Common myeloid progenitor, CD34-positive (primary cell): ENCODE results near the gene DLGAP5.
A peak's percentile ranks its signal among the peaks of the same experiment; 100 is the strongest.

ENCODE experiments used
- CTCF ChIA-PET: fragments of 350-600 bp; sonication (Branson Sonifier 250); formaldehyde crosslinking; loops from one replicate; lab custom pipeline; 2021; ENCODE audit warnings: antibody characterized with exemption; lab: Charles Lee
- POLR2A ChIA-PET: fragments of 350-600 bp; sonication (Branson Sonifier 250); formaldehyde crosslinking; loops from one replicate; lab custom pipeline; 2021; ENCODE audit warnings: antibody characterized with exemption; lab: Charles Lee
- DNase-seq, 3 donors: peaks; one replicate each; pipeline versions ENCODE4 v3.0.0 to v3.0.0-alpha.2; 2013
- H3K27ac ChIP-seq, 2 experiments: 1 replicate in 1 of 2; 2 replicates in 1 of 2; pipeline ENCODE4 v1.7.0; 2013; ENCODE audit warnings: inconsistent platforms in 2 of 2, low read length in 2 of 2, mild to moderate bottlenecking in 2 of 2, low read depth in 1 of 2, moderate library complexity in 1 of 2; ENCODE audit not compliant: severe bottlenecking in 2 of 2, insufficient read depth in 1 of 2, poor library complexity in 1 of 2
- H3K27me3 ChIP-seq, 5 experiments: replicated peaks in 2 of 5; 1 replicate in 3 of 5; 2 replicates in 2 of 5; pipeline versions ENCODE4 v1.6.1 to v1.7.0; 2013; ENCODE audit warnings: low read length in 4 of 5, mild to moderate bottlenecking in 2 of 5, moderate library complexity in 2 of 5, inconsistent platforms in 1 of 5; ENCODE audit not compliant: insufficient read depth in 5 of 5, control insufficient read depth in 4 of 5
- H3K36me3 ChIP-seq, 4 experiments: 1 replicate in 2 of 4; 2 replicates in 2 of 4; pipeline versions ENCODE4 v1.6.1 to v1.7.0; 2013; ENCODE audit warnings: low read length in 3 of 4, control low read depth in 1 of 4, mild to moderate bottlenecking in 1 of 4; ENCODE audit not compliant: control insufficient read depth in 4 of 4, insufficient read depth in 4 of 4
- H3K4me1 ChIP-seq, 4 experiments: 1 replicate in 3 of 4; 2 replicates in 1 of 4; pipeline versions ENCODE4 v1.6.1 to v1.7.1; 2013; ENCODE audit warnings: low read length in 3 of 4, mild to moderate bottlenecking in 3 of 4, control low read depth in 1 of 4, inconsistent platforms in 1 of 4, moderate library complexity in 1 of 4; ENCODE audit not compliant: control insufficient read depth in 4 of 4, insufficient read depth in 4 of 4; ENCODE audit errors: control extremely low read depth in 1 of 4
- H3K4me3 ChIP-seq, 7 experiments: 1 replicate in 4 of 7; 2 replicates in 3 of 7; pipeline versions ENCODE4 v1.5.1 to v1.7.0; 2013; ENCODE audit warnings: mild to moderate bottlenecking in 7 of 7, low read length in 6 of 7, moderate library complexity in 6 of 7, inconsistent platforms in 2 of 7, low read depth in 2 of 7, control low read depth in 1 of 7; ENCODE audit not compliant: insufficient read depth in 4 of 7, control insufficient read depth in 1 of 7; ENCODE audit errors: extremely low read depth in 1 of 7
- H3K9me3 ChIP-seq, 5 experiments: 1 replicate in 4 of 5; 2 replicates in 1 of 5; pipeline versions ENCODE4 v1.6.1 to v1.7.1; 2013; ENCODE audit warnings: low read length in 4 of 5, mild to moderate bottlenecking in 2 of 5, inconsistent platforms in 1 of 5, low read depth in 1 of 5, moderate library complexity in 1 of 5; ENCODE audit not compliant: control insufficient read depth in 4 of 5, insufficient read depth in 2 of 5; ENCODE audit errors: control extremely low read depth in 1 of 5
- WGBS: methylation state at CpG from one replicate; pipeline ENCODE4 v1.1.5; 2013; ENCODE audit not compliant: insufficient coverage; 5-methylcytosine and 5-hydroxymethylcytosine counted together

The DLGAP5 gene

DNA sequence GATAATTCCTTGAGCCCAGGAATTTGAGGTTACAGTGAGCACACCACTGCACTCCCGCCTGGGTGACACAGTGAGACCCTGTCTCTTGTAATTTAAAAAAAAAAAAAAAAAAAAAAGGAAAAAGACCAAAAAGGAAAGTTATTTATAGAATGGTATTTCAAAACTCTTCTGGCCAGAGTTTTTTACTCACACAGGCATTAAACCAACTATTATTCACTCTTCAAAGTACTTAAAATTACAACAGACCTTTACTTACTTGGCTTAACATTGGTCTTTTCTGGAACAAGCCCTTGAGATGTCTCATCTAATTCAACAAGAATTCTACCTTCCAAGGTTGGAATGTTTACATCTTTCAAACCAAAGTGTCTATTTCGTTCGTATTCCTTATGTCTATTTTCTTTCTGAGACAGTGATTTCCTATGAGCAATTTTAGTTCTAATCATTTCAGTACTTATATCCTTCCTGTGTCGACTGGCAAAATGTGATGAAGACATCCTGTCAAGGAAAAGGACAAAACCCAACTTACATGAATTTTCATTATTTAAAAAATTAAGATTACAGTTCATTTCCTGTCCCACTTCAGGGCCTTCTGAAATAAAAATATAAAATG is 2.6 kb downstream of the DLGAP5 start:
- CTCF ChIA-PET, result interaction anchor here (1.1 kb wide), 1 partner anchor 10 kb away, joined by 4 read pairs; no protein-coding TSS in a partner anchor
- no peak overlapping the region for H3K4me3 ChIP-seq
- DNase-seq, result no peak

GRCh38 chr14:55180434-55180833 is 11.0 kb downstream of the DLGAP5 start:
- H3K4me3 ChIP-seq, result no peak overlapping the region
- ChIA-PET POLR2A (interaction anchor here (0.7 kb wide), 1 partner anchor 42 kb away, joined by 3 read pairs; no protein-coding TSS in a partner anchor), CTCF (interaction anchor here (1.3 kb wide), 1 partner anchor 24 kb away, joined by 3 read pairs; no protein-coding TSS in a partner anchor)
- H3K4me1 ChIP-seq, result peaks cover 0 to 2% (median 0%) of the 10 kb centered on the region in 4 experiments
- H3K27ac ChIP-seq, result no peak overlapping the region
- no peak for DNase-seq
- H3K36me3 ChIP-seq, result peaks cover 3 to 50% (median 14%) of the 10 kb centered on the region in 4 experiments
- no peaks in the 10 kb centered on the region for H3K9me3 ChIP-seq
- WGBS, result no CpG with 5 or more reads among the region's 4 CpGs
- H3K27me3 ChIP-seq, result no peaks in the 10 kb centered on the region

More for the DNA sequence above, 2.6 kb downstream of the DLGAP5 start:
- POLR2A ChIA-PET, result interaction anchor here (0.6 kb wide), 1 partner anchor 89 kb away, joined by 3 read pairs; no protein-coding TSS in a partner anchor
- no peaks in the 10 kb centered on the region for H3K27me3 ChIP-seq
- H3K36me3 ChIP-seq, result peaks cover 0 to 12% (median 0%) of the 10 kb centered on the region in 4 experiments
- peaks cover 6 to 21% (median 13%) of the 10 kb centered on the region in 4 experiments for H3K4me1 ChIP-seq
- H3K27ac ChIP-seq, result no peak overlapping the region
- no CpG with 5 or more reads among the region's 4 CpGs for WGBS
- no peaks in the 10 kb centered on the region for H3K9me3 ChIP-seq

DNA sequence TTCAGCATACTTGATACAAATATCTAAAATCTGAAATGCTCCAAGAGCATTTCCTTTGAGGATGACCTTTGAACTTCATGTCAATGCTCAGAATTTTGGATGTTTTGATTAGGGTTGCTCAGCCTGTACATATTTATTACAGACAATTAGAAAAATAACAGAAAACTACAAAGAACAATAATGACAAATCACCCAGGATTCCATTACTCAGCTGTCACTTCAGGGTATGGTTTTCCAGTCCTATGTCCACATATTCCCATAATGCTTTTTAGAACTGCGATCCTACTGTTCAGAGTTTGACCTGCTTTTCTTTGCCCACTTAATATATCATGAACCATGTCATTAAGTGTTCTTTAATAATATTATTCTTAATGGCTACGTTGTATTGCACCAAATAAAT is 11.4 kb downstream of the DLGAP5 start:
- ChIA-PET POLR2A (interaction anchor here (0.7 kb wide), 1 partner anchor 43 kb away, joined by 3 read pairs; no protein-coding TSS in a partner anchor), CTCF (interaction anchor here (1.3 kb wide), 1 partner anchor 23 kb away, joined by 3 read pairs; no protein-coding TSS in a partner anchor)
- Histone ChIP-seq H3K27ac (no peak overlapping the region), H3K4me1 (peaks cover 0 to 2% (median 0%) of the 10 kb centered on the region in 4 experiments), H3K9me3 (no peaks in the 10 kb centered on the region), H3K27me3 (no peaks in the 10 kb centered on the region), H3K4me3 (no peak overlapping the region), H3K36me3 (peaks cover 3 to 50% (median 15%) of the 10 kb centered on the region in 4 experiments)
- WGBS, result no CpG with 5 or more reads among the region's 2 CpGs
- DNase-seq, result no peak

- ChIA-PET CTCF (no interaction called here), POLR2A (interaction anchor here (0.6 to 0.7 kb wide), 2 partner anchors 66 to 99 kb away, joined by 3 to 4 read pairs; no protein-coding TSS in a partner anchor)
- no peaks in the 10 kb centered on the region for H3K4me1 ChIP-seq
- no peaks in the 10 kb centered on the region for H3K27me3 ChIP-seq
- H3K4me3 ChIP-seq, result no peak overlapping the region
- H3K36me3 ChIP-seq, result peaks cover 0 to 46% (median 11%) of the 10 kb centered on the region in 4 experiments
- H3K9me3 ChIP-seq, result no peaks in the 10 kb centered on the region
- H3K27ac ChIP-seq, result no peak overlapping the region
- no CpG with 5 or more reads among the region's 2 CpGs for WGBS
- DNase-seq, result no peak
These were observed 20.9 kb downstream of the DLGAP5 start for GRCh38 chr14:55170526-55170925.

DNA sequence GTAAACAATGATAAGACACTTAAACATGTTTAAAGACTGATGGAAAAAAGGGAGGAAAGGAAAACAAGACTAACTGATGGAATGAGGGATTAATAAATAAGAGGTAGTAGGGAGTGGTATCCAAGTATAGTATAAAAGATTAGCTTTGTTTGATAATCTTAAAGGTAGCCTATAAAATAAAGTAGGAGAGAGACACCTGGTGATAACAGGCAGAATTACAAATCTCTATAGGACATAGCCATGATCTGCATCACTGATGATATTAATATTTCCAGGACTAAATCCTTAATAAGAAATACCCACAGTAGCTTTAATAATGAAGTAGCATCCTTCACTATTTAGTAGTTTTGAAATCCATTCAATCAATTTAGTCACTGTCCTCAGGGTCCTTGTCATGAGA is 30.4 kb downstream of the DLGAP5 start:
- Histone ChIP-seq H3K36me3 (peaks cover 3 to 48% (median 12%) of the 10 kb centered on the region in 4 experiments), H3K9me3 (no peaks in the 10 kb centered on the region), H3K4me3 (no peak overlapping the region), H3K27me3 (no peaks in the 10 kb centered on the region), H3K27ac (no peak overlapping the region), H3K4me1 (no peaks in the 10 kb centered on the region)
- ChIA-PET CTCF (interaction anchor here (0.6 to 6.6 kb wide), 15 partner anchors 8 to 110 kb away, joined by 3 to 75 read pairs (median 4); no protein-coding TSS in a partner anchor), POLR2A (interaction anchor here (0.5 to 0.9 kb wide), 2 partner anchors 62 to 76 kb away, joined by 3 read pairs; no protein-coding TSS in a partner anchor)
- DNase-seq, result peak; percentile 45 to 64 (median 61)

GRCh38 chr14:55158412-55158811 is 33.0 kb downstream of the DLGAP5 start:
- H3K36me3 ChIP-seq, result peaks cover 7 to 44% (median 15%) of the 10 kb centered on the region in 4 experiments
- no peaks in the 10 kb centered on the region for H3K4me1 ChIP-seq
- ChIA-PET POLR2A (no interaction called here), CTCF (interaction anchor here (0.8 to 6.6 kb wide), 6 partner anchors 12 to 80 kb away, joined by 3 to 75 read pairs (median 3); no protein-coding TSS in a partner anchor)
- no peak overlapping the region for H3K27ac ChIP-seq
- H3K4me3 ChIP-seq, result no peak overlapping the region
- 96% methylated on average over 3 of the region's 3 CpGs for WGBS
- H3K9me3 ChIP-seq, result no peaks in the 10 kb centered on the region
- no peak for DNase-seq
- no peaks in the 10 kb centered on the region for H3K27me3 ChIP-seq

- H3K4me1 ChIP-seq, result no peaks in the 10 kb centered on the region
- ChIA-PET CTCF (interaction anchor here (1.2 to 6.6 kb wide), 3 partner anchors 23 to 70 kb away, joined by 3 to 75 read pairs (median 40); no protein-coding TSS in a partner anchor), POLR2A (no interaction called here)
- H3K36me3 ChIP-seq, result peaks cover 12 to 47% (median 18%) of the 10 kb centered on the region in 4 experiments
- no peak for DNase-seq
- H3K27ac ChIP-seq, result no peak overlapping the region
- no peaks in the 10 kb centered on the region for H3K9me3 ChIP-seq
- H3K27me3 ChIP-seq, result no peaks in the 10 kb centered on the region
- no CpG with 5 or more reads among the region's 1 CpG for WGBS
- no peak overlapping the region for H3K4me3 ChIP-seq
These were observed 34.3 kb downstream of the DLGAP5 start for GRCh38 chr14:55157080-55157479.
